Inferior parietal cortex (tissue), 1 donor: Measurements from ENCODE around the gene COL23A1.

Experiments
- DNase-seq: peaks from one replicate; pipeline ENCODE4 v3.0.0-alpha.2; 2016; ENCODE audit errors: extremely low spot score

The COL23A1 gene

DNA sequence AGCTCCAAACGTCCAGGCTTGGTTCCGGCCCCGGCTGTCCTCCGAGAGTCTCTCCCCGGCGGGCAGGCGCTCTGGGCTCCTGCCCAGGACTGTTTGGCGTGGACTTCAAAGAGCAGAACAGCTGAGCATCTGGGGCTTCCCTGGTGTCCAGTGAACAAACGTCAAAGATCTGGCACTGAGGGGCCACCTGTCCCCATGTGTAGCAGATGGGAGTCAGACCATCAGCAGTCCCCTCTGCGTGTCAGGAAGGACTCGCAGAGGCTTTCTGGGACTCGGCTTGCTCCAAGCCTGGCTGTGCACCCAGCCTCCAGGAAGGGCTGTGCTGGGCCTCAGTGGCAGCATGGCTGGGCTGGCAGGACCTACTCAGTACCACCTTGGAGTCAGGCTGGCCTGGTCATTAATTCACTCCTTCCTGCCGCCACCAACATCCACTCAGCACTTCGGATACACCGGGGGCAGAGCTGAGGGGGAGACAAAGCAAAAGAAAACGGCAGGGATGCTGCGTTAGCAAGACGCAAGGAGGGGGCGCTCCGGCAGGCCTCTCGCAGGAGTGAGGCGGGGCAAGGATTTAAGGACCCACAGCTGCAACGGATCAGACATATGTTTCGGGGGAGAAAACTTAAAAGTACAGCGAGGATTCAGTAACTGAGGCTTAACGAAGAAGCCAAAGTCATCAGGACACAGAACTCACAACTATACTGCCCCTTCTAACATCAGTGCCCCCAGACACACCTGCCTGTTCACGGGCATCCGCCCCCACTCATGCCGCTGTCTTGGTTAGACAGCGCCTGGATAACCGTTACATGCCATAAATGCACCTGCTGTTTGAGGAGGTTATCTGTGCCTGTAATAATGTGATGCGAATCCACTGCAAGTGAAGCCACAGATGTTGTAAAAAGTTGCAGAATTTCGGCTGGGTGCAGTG is 193.1 kb downstream of the COL23A1 start:
- DNase-seq, result no peak

DNA sequence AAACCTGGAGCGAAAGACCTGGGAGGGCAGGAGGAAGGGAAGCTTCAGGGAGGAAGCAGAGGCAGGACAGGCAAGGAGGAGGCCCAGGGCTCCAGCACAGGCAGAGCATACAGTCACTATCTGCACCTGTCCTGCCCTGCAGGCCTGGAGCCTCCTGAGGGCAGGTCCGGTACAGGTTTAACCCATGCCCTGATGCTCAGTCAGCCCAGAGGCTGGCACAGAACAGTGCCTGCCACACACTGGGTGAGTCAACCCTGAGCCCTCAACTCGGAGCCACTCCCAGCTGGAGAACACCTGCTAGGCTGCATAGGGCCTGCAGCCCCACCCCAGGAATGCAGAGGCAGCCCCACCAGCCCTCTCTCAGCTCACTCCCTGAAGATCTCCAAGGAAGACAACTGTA is 196.1 kb downstream of the COL23A1 start:
- no peak for DNase-seq

DNA sequence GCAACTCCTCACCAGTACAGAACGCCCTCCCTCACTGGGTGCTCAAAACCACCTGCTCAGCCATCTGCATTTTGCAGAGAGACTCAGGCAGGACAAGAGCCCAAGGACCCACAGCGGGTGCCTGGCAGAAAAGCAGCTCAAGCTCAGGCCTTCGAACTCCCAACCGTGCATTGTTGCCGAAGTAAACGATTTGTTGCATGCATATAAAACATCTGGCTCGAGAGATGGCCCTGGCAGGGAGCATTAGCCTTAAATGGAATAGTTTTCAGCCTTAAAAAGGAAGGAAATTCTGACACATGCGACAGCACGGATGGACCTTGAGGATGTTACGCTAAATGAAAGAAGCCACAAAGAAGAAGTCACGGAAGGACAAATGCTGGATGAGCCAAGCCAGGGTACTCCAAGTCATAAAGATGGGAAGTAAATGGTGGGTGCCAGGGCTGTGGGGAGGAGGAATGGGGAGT is 197.2 kb downstream of the COL23A1 start:
- DNase-seq, result no peak

GRCh38 chr5:178392386-178392785 is 197.8 kb downstream of the COL23A1 start:
- no peak for DNase-seq

GRCh38 chr5:178391480-178391879 is 198.7 kb downstream of the COL23A1 start:
- no peak for DNase-seq

DNA sequence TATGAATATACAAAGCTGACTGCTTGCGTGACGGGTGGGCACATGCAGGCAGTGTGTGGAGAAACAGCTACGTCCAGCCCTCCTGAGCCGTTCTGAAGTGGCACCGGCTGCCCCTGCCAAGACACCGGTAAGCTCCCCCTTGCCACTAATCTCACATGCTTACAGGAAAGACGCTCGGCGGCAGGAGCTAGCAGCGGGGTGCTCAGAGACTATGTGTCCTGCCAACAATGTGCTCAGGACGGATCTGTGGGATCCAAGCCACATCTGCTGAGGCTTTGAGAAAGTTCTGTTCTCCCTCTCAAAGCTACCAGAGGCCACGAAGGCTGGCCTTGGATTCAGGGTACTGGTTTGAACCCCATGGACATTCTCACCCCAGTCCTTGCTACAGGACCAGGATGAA is 200.4 kb downstream of the COL23A1 start:
- DNase-seq, result no peak

- DNase-seq, result no peak
Measured at GRCh38 chr5:178389026-178389729, 201.0 kb downstream of the COL23A1 start.

- no peak for DNase-seq
Measured at GRCh38 chr5:178388386-178389025, 201.7 kb downstream of the COL23A1 start.

GRCh38 chr5:178387856-178388190 is 202.4 kb downstream of the COL23A1 start:
- DNase-seq, result no peak

DNA sequence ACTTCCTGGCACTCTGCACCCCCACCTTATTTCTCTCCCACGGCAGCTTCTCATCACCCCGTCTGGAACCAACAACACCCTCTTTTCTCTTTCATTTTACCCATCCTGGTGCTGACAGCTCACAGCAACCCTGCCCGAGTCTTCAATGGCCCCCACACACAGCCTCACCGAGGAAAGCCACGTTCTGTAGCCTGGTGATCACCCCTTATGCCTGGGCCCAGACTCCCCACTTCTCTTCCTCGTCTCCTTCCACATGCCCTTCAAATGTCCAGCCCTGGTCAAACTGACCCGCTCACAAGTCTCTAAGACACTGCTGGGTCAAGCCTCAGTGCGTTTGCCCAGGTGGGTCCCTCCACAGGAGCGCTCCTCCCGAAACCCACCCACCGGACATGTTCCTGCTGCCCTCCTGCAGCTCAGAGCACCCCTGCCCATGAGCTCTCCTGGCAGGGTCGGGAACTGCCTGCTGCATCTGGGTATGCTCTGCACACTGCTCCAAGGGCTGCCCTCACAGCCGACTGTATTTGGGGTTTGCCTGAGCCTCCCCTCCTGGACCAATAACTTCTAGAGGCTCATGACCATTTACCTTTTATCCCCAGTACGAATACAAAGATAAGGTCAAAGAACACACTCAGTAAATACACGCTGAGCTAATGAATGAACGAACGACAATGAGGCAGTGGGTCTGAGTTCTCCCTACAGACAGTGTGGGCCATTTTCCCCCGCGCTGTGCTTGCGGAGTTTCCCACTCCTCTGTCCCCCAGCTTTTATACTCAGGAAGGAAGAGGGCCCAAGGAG is 202.9 kb downstream of the COL23A1 start:
- DNase-seq, result no peak

DNA sequence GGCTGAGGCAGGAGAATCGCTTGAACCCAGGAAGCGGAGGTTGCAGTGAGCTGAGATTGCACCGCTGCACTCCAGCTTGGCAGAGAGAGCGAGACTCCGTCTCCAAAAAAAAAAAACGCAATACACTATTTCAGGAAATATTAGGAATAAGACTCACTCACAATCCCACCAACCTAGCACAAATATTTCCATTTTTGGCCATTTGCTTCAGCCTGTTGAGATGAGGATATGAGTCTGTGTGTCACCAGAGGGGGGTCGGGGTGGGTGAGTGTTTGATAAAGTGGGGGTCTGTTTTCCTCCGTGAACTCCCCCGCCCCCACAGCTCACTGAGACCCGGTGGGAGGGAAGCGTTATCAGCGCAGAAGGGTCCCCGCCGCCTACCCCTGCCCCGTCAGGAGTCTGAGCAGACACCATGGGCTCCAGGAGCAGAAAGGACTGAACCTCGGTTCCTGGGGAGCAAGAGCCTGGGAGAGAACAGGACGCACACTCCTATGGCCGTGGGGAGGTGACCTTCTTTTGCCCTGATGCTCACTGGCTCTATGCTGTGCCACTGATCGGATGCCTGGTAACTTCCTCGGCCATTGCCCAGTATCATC is 203.8 kb downstream of the COL23A1 start:
- no peak for DNase-seq

DNA sequence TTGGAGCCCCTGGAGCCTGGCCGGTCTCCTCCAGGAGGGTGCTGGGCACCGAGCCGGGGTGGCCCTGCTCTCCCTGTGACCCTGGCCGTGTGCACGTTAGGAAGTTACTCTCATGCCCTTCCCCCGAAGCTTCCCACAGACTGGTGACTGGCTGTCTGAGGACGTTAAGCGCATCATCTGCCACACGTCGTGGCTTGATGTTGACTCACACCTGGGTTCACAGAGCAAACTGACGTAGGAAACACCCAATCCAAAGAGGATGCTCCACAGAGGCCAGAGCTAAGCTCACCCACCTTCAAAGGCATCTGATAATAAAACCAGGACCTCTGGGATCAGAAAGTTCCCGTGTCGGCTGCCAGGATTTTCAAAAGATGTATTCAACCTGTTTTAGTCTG is 204.7 kb downstream of the COL23A1 start:
- DNase-seq, result no peak

- no peak for DNase-seq
Measured at GRCh38 chr5:178384816-178385495, 205.2 kb downstream of the COL23A1 start.

DNA sequence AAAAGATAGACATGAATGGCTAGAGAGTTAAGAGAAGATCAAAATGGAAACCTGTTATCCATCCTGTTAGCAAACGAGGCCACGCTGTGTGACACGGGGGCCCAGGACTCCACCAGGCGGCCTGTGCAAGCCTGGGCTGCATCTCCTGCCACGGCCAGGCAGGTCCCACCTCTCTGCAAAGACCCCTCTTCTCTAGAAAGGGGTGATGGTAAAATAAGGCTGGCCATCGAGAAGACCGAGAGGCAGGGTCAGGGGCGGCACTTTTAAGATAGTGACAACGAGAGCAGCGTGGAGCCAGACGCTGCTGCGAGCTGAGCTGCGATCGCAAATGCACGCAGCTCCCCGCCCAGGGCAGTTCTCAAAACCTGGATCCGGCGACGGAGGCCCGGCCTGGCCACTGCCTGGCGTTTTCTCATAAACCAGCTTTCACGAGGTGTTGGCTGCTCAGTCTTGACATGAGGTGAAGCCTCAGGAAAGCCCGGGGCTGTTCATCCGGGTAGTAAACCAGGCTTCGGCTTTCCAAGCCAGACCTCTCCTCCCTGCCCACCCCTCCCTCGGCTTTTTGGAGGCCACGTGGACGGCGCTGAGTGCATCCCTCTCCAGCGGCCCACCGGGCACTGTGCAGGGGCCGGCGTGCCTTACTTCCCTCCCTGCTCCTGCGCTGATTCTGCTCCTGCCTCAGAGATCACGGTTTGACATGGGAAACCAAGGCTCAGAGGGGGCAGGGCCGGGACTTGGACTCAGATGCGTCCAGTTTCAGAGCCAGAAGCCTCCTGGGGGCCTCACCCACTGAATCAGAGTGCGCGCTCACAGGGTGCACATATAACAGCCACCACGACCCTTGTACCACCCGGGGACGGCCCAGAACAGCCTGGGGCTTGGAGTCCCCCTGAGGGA is 206.0 kb downstream of the COL23A1 start:
- no peak for DNase-seq

GRCh38 chr5:178383301-178383918 is 206.8 kb downstream of the COL23A1 start:
- DNase-seq, result no peak

DNA sequence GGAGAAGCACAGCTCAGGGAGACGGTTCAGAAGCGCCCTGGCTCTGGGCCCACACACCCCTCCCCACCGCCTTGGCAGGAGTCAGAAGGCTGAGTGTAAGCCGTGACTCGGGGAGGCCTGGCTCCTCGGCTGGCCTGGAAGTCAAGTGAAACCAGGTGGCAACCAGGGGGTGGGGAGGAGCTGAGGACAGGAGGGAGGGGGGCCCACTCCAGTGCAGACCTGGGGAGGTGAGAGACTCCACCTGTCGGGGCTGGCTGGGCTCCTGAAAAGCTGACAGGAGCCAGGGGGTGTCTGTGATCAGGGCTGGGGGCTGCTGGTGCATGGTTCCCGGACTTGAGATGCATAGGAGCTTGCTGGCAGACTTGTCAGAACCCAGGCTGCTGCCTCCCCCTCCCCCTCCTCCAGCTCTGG is 207.4 kb downstream of the COL23A1 start:
- DNase-seq, result no peak

- DNase-seq, result no peak
Measured at GRCh38 chr5:178381921-178382695, 208.1 kb downstream of the COL23A1 start.

- no peak for DNase-seq
Measured at GRCh38 chr5:178381206-178381605, 209.0 kb downstream of the COL23A1 start.
